Heart left ventricle (tissue), 13 donors: ENCODE results near the gene LSP1.

ENCODE experiments used
- CTCF ChIP-seq, 12 donors: fragments of 200-600 bp; sonication (generic) in 4 of 12; IDR thresholded peaks; one replicate each; pipeline versions ENCODE4 v1.5.0 to v1.8.0; 2018 to 2022; ENCODE audit warnings: antibody characterized with exemption in 12 of 12, mild to moderate bottlenecking in 5 of 12
- POLR2A ChIP-seq, 2 donors: fragments of 450-650 bp; IDR thresholded peaks; one replicate each; pipeline ENCODE4 v1.6.1; 2017; ENCODE audit warnings: antibody characterized with exemption in 2 of 2, mild to moderate bottlenecking in 2 of 2, moderate library complexity in 2 of 2
- donor health status: ischemic (EF 13 %, LVEDD 7.1; RV severe dilation, severe dysfunction).
- donor health status: DM: no; HTN: yes; CAD: no.
- donor health status: DM: no; HTN: no; CAD: no.
- donor health status: ischemic (EF 25% LVEDD 6.9; RV normal size, moderate dysfunction).
- donor health status: ischemic (EF 25% LVEDD 5.7; RV mildly dilated, moderate dysfunction).
- donor health status: ischemic (EF 35%, LVEDD 5.7; RV mildly dilated, moderate dysfunction).
- donor health status: nonischemic (EF 11% LVEDD 7.7; RV severe dilation, severe dysfunction).
- donor health status: DM: yes; HTN: yes; CAD: no.
- donor health status: PGD.
- donor health status: ischemic (EF 29% LVEDD 5.4; RV normal size, mild dysfunction).
- donor health status: nonischemic (EF 23%, LVEDD 6.1; RV moderate dilation, normal function).

DNA sequence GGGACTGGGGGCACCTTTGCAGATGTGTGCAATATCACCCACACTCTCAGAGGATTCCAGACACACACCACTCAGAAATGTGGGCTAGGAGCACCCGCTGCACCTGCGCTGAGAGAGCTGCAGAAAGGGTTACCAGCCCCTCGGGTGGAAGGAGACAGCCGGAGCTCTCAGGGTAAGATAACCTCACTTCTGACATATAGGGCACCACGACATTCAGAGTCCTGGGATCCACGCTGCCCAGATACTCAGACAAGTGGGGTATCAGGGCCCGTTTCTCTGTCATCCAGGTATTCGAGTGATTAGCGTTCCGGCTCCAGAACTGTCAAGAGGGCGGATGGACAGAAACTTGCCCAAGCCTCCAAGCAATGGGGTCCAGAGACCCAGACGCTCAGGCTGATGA lies 24.3 kb upstream of the LSP1 start:
- no peak for TF ChIP-seq CTCF (IDR thresholded peaks at IDR 0.05)
- no peak for TF ChIP-seq POLR2A (IDR thresholded peaks at IDR 0.05)
